GM18502 (cell line): ENCODE data around the gene FOXP2.
"Not testable (repeated sequence)": the region's sequence is repeated elsewhere in the genome, so short reads cannot be mapped to it uniquely, and the experiment has no call there.

ENCODE experiments used
- ATAC-seq: cut with Tn5 transposase; IDR thresholded peaks from one replicate; pipeline ENCODE4 v1.9.1; 2021; ENCODE audit warnings: mild to moderate bottlenecking; ENCODE audit not compliant: unreplicated experiment, poor library complexity

FOXP2 gene

DNA sequence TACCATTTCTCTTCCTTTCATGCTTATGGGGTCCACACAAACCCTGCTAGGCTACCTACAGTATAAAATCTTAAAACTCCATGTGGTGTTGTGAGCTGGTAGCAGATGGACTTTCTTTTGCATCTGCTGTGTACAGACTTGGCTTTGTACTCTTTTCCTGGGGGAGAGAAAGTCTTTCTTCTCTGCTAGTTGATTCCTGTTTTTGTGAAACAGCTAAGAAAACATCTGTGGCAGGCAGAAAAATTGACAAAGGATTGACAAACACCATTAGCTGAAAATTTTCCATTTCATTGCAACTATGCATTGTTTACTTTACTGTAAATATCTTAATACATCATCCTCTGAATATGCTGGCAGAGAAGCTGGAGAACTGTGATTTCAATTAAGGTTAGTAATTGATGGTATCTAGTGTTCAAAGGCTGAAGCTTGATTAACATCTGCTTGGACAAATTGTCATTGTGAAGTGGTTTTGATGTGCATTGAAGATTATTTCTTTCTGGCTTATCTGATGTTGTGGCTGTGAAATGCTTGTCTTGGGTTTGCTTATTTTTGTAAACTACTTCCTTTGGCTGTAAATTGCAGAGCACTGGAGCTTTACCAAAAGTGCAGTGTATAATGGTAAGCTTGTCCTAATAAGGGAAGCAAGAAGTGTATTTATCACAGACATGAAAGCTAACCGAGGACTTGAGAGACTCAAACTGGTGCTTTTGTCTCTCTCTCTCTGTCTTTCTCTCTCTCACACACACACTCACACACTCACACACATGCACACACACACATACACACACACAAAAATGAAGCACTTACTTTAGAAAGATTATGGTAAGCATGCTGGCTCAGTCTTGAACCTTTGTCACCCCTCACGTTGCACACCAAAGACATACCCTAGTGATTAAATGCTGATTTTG, at the start of gene FOXP2:
Gene FOXP2 (plus strand): TSS at position 660 of the 908 bp plus-strand sequence. CDS start 11,697 bp downstream, outside the sequence.
- no peak for ATAC-seq

GRCh38 chr7:114365791-114366190, 48.8 kb upstream of the FOXP2 start:
- ATAC-seq: no peak

- no peak for ATAC-seq
Observed at GRCh38 chr7:114368492-114368891, 46.1 kb upstream of the FOXP2 start.

DNA sequence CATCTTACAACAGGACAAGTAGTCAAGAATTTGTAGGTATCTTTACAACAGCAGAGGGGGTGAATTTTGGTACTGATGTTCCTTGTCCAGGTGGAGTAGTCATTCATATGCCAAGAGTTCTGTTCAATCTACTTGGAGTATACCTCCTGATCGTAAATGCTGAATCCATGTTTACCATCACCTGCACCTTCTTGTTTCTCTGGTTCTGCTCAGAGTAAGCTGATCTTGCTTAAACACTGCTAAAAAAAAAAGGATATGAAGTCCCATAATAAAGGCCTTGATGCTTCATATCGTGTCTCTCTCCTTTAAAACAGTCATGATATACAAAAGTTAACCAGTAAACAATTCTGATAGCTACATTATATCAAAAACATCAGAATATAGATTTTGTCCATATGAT, 45.3 kb upstream of the FOXP2 start:
- ATAC-seq: no peak

GRCh38 chr7:114372619-114373018, 42.0 kb upstream of the FOXP2 start:
- no peak for ATAC-seq

- ATAC-seq: no peak
Observed at GRCh38 chr7:114375907-114376306, 38.7 kb upstream of the FOXP2 start.

DNA sequence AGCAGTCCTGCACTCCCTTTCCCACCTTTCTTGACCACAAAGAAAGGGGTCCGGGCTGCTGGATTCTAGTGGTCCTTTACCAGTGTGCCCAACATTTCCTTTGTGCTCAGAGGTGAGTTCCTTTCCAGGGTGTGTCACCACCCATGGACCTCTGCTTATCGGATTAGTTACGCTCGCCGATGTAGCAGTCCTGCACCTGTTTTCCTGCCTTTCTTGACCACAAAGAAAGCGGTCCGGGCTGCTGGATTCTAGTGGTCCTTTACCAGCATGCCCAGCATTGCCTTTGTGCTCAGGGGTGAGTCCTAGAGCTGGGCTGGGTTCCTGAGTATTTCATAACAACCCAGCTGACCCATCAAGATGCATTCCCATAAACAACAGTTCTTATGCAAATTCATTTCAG, 30.7 kb upstream of the FOXP2 start:
- ATAC-seq: not testable (repeated sequence)

DNA sequence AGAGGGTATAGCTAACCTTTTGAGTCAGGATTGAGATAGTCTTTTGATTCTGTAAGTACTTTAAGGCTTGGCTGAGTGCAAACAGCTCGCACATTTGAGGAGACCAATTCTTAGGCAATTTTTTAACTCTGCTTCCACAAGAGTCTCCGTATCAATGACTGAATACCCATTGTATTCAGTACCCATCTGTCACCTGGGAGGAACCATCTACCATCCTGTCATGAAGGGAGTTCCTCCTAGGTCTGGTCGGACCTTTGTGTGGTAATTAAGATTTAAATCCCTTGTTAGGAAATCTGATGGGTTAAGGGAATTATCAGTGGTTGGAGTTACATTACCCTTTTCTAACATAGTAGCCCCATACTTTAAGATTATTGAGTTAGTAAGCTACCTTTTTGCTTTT, 30.3 kb upstream of the FOXP2 start:
- not testable (repeated sequence) for ATAC-seq

DNA sequence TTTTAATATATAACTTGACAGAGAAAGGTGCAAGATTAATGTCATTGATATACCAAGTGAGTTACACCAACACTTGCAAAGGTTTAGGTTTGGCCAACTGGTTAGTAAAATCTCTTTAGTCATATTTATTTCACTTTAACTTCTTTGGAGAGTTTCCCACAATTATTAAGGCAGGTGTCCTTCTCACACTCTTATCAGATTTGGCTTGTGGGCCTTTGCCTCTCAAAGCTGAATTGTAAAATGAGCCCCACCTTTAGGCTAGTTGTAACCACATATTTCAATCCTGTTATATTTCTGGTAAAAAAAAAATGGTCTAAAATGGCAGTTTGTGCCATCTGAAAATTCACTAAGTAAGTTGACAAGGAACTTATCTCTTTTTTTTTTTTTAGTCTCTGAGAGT, 26.6 kb upstream of the FOXP2 start:
- ATAC-seq: no peak

DNA sequence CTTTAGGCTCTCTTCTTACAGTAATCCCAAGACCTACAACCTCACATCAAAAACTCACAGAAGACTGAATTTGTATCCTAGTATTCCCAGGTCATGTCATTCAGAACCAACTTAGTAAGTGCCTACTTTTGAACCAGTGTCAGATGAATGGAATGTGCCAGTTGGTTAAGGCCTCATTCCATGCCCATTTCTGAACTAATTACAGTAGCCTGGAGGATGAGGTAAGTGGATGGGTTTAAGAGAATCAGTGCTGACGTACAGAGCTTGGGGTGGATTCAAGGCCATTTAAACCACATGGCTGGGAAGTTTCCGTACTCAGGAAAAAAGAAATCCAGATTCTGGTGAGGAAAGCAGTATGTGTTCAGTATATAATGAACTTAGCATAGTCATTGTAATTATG, 21.9 kb upstream of the FOXP2 start:
- ATAC-seq: no peak

- no peak for ATAC-seq
Observed at GRCh38 chr7:114402876-114403635, 11.6 kb upstream of the FOXP2 start.

DNA sequence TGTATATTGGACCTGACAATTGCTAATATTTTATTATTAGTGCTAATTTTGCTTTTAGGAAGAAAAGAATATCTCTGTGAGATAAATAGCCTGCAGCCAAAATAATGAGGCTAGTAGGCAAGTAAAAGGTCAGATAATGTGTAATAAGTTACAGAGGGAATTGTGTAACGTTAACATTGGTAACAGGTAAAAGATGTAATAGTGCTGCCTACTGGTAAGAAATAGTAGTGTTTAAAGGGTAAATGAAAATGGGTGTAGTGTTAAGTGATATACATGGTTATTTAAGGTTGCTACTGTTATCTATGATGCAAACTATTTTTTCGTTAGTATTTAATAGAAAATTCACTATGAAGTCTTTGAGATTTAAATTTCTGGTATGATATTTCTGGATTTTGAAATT, 9.2 kb upstream of the FOXP2 start:
- no peak for ATAC-seq

DNA sequence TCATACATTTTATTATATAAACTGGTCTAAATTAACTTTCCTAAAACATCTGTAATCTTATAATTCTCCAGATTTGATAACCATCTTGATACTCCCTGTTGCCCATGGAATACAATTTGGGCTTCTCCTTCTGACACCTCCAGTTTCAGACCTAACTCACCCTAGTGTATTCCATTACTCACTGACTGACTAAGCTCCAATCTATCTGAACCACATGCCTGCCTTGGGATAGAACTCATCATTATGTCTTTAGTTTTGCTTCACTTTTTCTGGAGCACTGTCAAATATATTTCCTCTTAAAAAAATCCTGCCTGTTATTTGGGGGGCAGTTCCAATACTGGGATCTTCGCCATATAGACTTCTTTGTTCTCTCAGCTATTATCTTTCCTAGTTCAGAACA, 4.9 kb upstream of the FOXP2 start:
- no peak for ATAC-seq

- no peak for ATAC-seq
Observed at GRCh38 chr7:114412548-114412947, 2.1 kb upstream of the FOXP2 start.

- no peak for ATAC-seq
Observed at GRCh38 chr7:114413761-114414155, 857 bp upstream of the FOXP2 start.

- ATAC-seq: no peak
Observed at GRCh38 chr7:114415064-114415989, 712 bp downstream of the FOXP2 start.

GRCh38 chr7:114416129-114416990, 1.7 kb downstream of the FOXP2 start:
- ATAC-seq: no peak

GRCh38 chr7:114417290-114417689, 2.7 kb downstream of the FOXP2 start:
- ATAC-seq: no peak

- ATAC-seq: no peak
Observed at GRCh38 chr7:114418117-114418516, 3.5 kb downstream of the FOXP2 start.
